ENCODE measurements around the gene SUN1. TPM values are rescaled to one million over a fixed set of nuclear protein-coding genes. Genes with fewer than 3 reads are reported as not detected.

Gene SUN1
- total RNA-seq, 1 experiment from 2014 or later: 158 TPM

- H3K4me3 Mint-ChIP-seq: no peak overlapping the region
Measured at GRCh38 chr7:922334-923107, 90.2 kb downstream of the SUN1 start.

More at GRCh38 chr7:922334-923107, 90.2 kb downstream of the SUN1 start:
- Mint-ChIP-seq H3K4me1 (no peaks in the 10 kb centered on the region), H3K36me3 (no peaks in the 10 kb centered on the region), H3K27ac (no peak overlapping the region), H3K27me3 (ENCODE audit: low read depth) (no peaks in the 10 kb centered on the region), H3K9me3 (no peaks in the 10 kb centered on the region)
- ATAC-seq (no peak), DNase-seq (ENCODE audit: low spot score) (peak; percentile 5)
- CTCF ChIA-PET: interaction anchor here (0.8 to 1.1 kb wide), 3 partner anchors 14 to 143 kb away, joined by 3 to 4 read pairs (median 3); no protein-coding TSS in a partner anchor
- no peak for TF ChIP-seq RORB (CRISPR knock-in tag; IDR thresholded peaks at IDR 0.05)
- no peak for TF ChIP-seq NR1H2 (CRISPR knock-in tag; IDR thresholded peaks at IDR 0.05)
- no peak for TF ChIP-seq ZNF416 (CRISPR knock-in tag; IDR thresholded peaks at IDR 0.05)
- TF ChIP-seq ZNF281 (CRISPR knock-in tag; IDR thresholded peaks at IDR 0.05): no peak
- TF ChIP-seq, protein P1, sequence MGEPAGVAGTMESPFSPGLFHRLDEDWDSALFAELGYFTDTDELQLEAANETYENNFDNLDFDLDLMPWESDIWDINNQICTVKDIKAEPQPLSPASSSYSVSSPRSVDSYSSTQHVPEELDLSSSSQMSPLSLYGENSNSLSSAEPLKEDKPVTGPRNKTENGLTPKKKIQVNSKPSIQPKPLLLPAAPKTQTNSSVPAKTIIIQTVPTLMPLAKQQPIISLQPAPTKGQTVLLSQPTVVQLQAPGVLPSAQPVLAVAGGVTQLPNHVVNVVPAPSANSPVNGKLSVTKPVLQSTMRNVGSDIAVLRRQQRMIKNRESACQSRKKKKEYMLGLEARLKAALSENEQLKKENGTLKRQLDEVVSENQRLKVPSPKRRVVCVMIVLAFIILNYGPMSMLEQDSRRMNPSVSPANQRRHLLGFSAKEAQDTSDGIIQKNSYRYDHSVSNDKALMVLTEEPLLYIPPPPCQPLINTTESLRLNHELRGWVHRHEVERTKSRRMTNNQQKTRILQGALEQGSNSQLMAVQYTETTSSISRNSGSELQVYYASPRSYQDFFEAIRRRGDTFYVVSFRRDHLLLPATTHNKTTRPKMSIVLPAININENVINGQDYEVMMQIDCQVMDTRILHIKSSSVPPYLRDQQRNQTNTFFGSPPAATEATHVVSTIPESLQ (CRISPR knock-in tag; IDR thresholded peaks at IDR 0.05): no peak
- no peak for TF ChIP-seq ZNF425 (CRISPR knock-in tag; conservative IDR thresholded peaks at IDR 0.05)
- no peak for TF ChIP-seq MYBL2 (CRISPR knock-in tag; IDR thresholded peaks at IDR 0.05)
- TF ChIP-seq KAT7 (CRISPR knock-in tag; IDR thresholded peaks at IDR 0.05; ENCODE audit: borderline replicate concordance): no peak
- no peak for TF ChIP-seq NFE2L1 (CRISPR knock-in tag; IDR thresholded peaks at IDR 0.05)
- TF ChIP-seq JUN (CRISPR knock-in tag; IDR thresholded peaks at IDR 0.05): no peak
- TF ChIP-seq ZNF512 (CRISPR knock-in tag; IDR thresholded peaks at IDR 0.05; ENCODE audit: borderline replicate concordance): no peak
- no peak for TF ChIP-seq TCF7 (CRISPR knock-in tag; IDR thresholded peaks at IDR 0.05; ENCODE audit: low read depth)
- no peak for TF ChIP-seq GTF2I (CRISPR knock-in tag; conservative IDR thresholded peaks at IDR 0.05)
- TF ChIP-seq, protein P2, sequence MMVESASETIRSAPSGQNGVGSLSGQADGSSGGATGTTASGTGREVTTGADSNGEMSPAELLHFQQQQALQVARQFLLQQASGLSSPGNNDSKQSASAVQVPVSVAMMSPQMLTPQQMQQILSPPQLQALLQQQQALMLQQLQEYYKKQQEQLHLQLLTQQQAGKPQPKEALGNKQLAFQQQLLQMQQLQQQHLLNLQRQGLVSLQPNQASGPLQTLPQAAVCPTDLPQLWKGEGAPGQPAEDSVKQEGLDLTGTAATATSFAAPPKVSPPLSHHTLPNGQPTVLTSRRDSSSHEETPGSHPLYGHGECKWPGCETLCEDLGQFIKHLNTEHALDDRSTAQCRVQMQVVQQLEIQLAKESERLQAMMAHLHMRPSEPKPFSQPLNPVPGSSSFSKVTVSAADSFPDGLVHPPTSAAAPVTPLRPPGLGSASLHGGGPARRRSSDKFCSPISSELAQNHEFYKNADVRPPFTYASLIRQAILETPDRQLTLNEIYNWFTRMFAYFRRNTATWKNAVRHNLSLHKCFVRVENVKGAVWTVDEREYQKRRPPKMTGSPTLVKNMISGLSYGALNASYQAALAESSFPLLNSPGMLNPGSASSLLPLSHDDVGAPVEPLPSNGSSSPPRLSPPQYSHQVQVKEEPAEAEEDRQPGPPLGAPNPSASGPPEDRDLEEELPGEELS (CRISPR knock-in tag; IDR thresholded peaks at IDR 0.05): no peak
- TF ChIP-seq OVOL2 (CRISPR knock-in tag; IDR thresholded peaks at IDR 0.05; ENCODE audit: borderline replicate concordance): no peak
- TF ChIP-seq ZMAT4 (CRISPR knock-in tag; IDR thresholded peaks at IDR 0.05): no peak
- POLR2A ChIA-PET: no interaction called here
